K562 (cell line): ENCODE measurements around the gene ZSWIM6. TPM values are rescaled to one million over a fixed set of nuclear protein-coding genes. Genes with fewer than 3 reads are reported as not detected.

Experiments used
- ATAC-seq: fragments of 200-7000 bp; cut with Tn5 transposase; 3 replicates; pipeline ENCODE4 v1.9.1; 2020; ENCODE audit warnings: moderate library complexity
- BruUV-seq: library from RNA; stranded (reverse); fragments of 400-500 nt; replicated peaks from 2 replicates; lab custom pipeline; 2021; lab: Mats Ljungman, UMichigan
- CTCF ChIA-PET: fragments of 300-600 bp; formaldehyde crosslinking; extraction: SDS; loops from one replicate; lab custom pipeline; 2021; ENCODE audit warnings: low intra/inter-chr PET ratio; lab: Yijun Ruan, JAX
- POLR2A ChIA-PET: fragments of 300-600, 350-650 bp; sonication (Branson Sonifier 250); formaldehyde crosslinking; extraction: SDS; loops from one replicate; lab custom pipeline; 2021; ENCODE audit warnings: antibody characterized with exemption, inconsistent platforms; lab: Yijun Ruan, JAX
- DNase-seq, 4 experiments: peaks; one replicate each; pipeline versions ENCODE4 v3.0.0 to v3.0.0-alpha.2; 2011 to 2018; ENCODE audit warnings: low spot score in 3 of 4, mixed read lengths in 3 of 4; ENCODE audit errors: extremely low read depth in 1 of 4
- FAIRE-seq: peaks from 2 replicates; lab custom pipeline; 2011; peaks lifted over from hg19 to GRCh38; lab: Jason Lieb, UNC
- H2AFZ ChIP-seq: 2 replicates; pipeline ENCODE4 v1.6.0; 2011; ENCODE audit warnings: low read depth, low read length, control low read depth, inconsistent platforms
- H3K27ac ChIP-seq: fragments of 200-600 bp; 3 replicates; pipeline ENCODE4 v1.8.0; 2011; ENCODE audit warnings: low read depth, mild to moderate bottlenecking, control low read depth, inconsistent platforms, low read length, moderate library complexity, mixed read lengths; ENCODE audit errors: extremely low read depth
- H3K27me3 ChIP-seq, 2 experiments: fragments of 300-600 bp in 1 of 2; 2 replicates in 1 of 2; 3 replicates in 1 of 2; pipeline versions ENCODE4 v1.6.0 to v1.8.0; 2011; ENCODE audit warnings: inconsistent platforms in 2 of 2, low read length in 2 of 2, mild to moderate bottlenecking in 1 of 2, mixed read lengths in 1 of 2, moderate library complexity in 1 of 2; ENCODE audit not compliant: control insufficient read depth in 2 of 2, insufficient read depth in 2 of 2
- H3K36me3 ChIP-seq: fragments of 300-600 bp; 3 replicates; pipeline ENCODE4 v1.8.0; 2011; ENCODE audit warnings: mild to moderate bottlenecking, low read length, inconsistent platforms; ENCODE audit not compliant: control insufficient read depth, insufficient read depth
- H3K4me1 ChIP-seq, 2 experiments: fragments of 200-600 bp in 1 of 2; replicated peaks in 1 of 2; 2 replicates in 1 of 2; 3 replicates in 1 of 2; pipeline versions ENCODE4 v1.5.1 to v1.8.0; 2011; ENCODE audit warnings: inconsistent platforms in 2 of 2, low read length in 2 of 2, mild to moderate bottlenecking in 1 of 2, mixed read lengths in 1 of 2, moderate library complexity in 1 of 2; ENCODE audit not compliant: control insufficient read depth in 2 of 2, insufficient read depth in 2 of 2
- H3K4me2 ChIP-seq: 2 replicates; pipeline ENCODE4 v1.6.1; 2011; ENCODE audit warnings: low read length, control low read depth, inconsistent platforms, mixed read lengths; ENCODE audit not compliant: insufficient read depth
- H3K4me3 ChIP-seq: fragments of 200-600 bp; sonication (generic), shearing (Covaris generic); 2 replicates; pipeline ENCODE4 v1.5.1; 2016; ENCODE audit warnings: control low read depth, inconsistent platforms
- H3K79me2 ChIP-seq: fragments of 200-600 bp; 3 replicates; pipeline ENCODE4 v1.8.0; 2011; ENCODE audit warnings: low read length, inconsistent platforms; ENCODE audit not compliant: control insufficient read depth, insufficient read depth
- H3K9ac ChIP-seq, 2 experiments: 2 replicates each; pipeline versions ENCODE4 v1.6.0 to v1.6.1; 2011; ENCODE audit warnings: low read depth in 2 of 2, low read length in 2 of 2, control low read depth in 1 of 2, inconsistent platforms in 1 of 2, mild to moderate bottlenecking in 1 of 2, mixed read lengths in 1 of 2; ENCODE audit not compliant: insufficient read depth in 1 of 2
- H3K9me1 ChIP-seq: one replicate; pipeline ENCODE4 v1.6.0; 2011; ENCODE audit warnings: inconsistent platforms, mild to moderate bottlenecking, low read length, moderate library complexity; ENCODE audit not compliant: control insufficient read depth, insufficient read depth
- H3K9me3 ChIP-seq: replicated peaks from 2 replicates; pipeline ENCODE4 v1.5.1; 2011; ENCODE audit warnings: low read depth, low read length, inconsistent platforms; ENCODE audit not compliant: control insufficient read depth, insufficient read depth
- H4K20me1 ChIP-seq: replicated peaks from 2 replicates; pipeline ENCODE4 v1.6.1; 2011; ENCODE audit warnings: low read length, inconsistent platforms, mixed read lengths; ENCODE audit not compliant: control insufficient read depth, insufficient read depth
- ADNP ChIP-seq: fragments of 200-800 bp; sonication (Bioruptor generic); IDR thresholded peaks from 2 replicates; pipeline ENCODE4 v1.6.1; 2016; ENCODE audit warnings: missing genetic modification characterization, missing compliant biosample characterization
- ATF3 ChIP-seq, 2 experiments: fragments of 450-650 bp in 1 of 2; sonication (generic) in 1 of 2; formaldehyde crosslinking in 1 of 2; IDR thresholded peaks in 1 of 2; conservative IDR thresholded peaks in 1 of 2; 2 replicates each; pipeline versions ENCODE4 v1.6.1 to v1.8.1; 2016 to 2023; ENCODE audit warnings: mild to moderate bottlenecking in 2 of 2, moderate library complexity in 2 of 2, inconsistent platforms in 1 of 2, missing genetic modification reagents in 1 of 2
- CBX8 ChIP-seq: fragments of 200-600 bp; sonication (generic); IDR thresholded peaks from 2 replicates; pipeline ENCODE4 v1.6.1; 2012; ENCODE audit warnings: borderline replicate concordance, mixed run types, low read depth, mild to moderate bottlenecking, moderate library complexity, mixed read lengths, low read length, control low read depth, inconsistent platforms; ENCODE audit not compliant: poor library complexity, severe bottlenecking; ENCODE audit errors: extremely low read depth
- LCOR ChIP-seq: sonication (generic); formaldehyde crosslinking; IDR thresholded peaks from 2 replicates; pipeline ENCODE4 v1.8.0; 2022; ENCODE audit warnings: mild to moderate bottlenecking, missing genetic modification reagents
- POLR3G ChIP-seq: IDR thresholded peaks from 2 replicates; pipeline ENCODE4 v1.6.1; 2011; ENCODE audit not compliant: insufficient read length, insufficient replicate concordance; ENCODE audit errors: extremely low read depth
- SRSF1 ChIP-seq: fragments of 200-400 bp; formaldehyde crosslinking; IDR thresholded peaks from 2 replicates; pipeline ENCODE4 v1.6.1; 2017; ENCODE audit warnings: mild to moderate bottlenecking, low read depth, low read length, moderate library complexity
- TAF15 ChIP-seq: fragments of 200-400 bp; formaldehyde crosslinking; IDR thresholded peaks from 2 replicates; pipeline ENCODE4 v1.6.1; 2017; ENCODE audit warnings: mild to moderate bottlenecking, low read depth, low read length, moderate library complexity
- XRCC4 ChIP-seq: IDR thresholded peaks from one replicate; pipeline ENCODE4 v1.6.1; 2011; ENCODE audit not compliant: insufficient read depth, insufficient read length; ENCODE audit errors: extremely low read depth
- ZNF165 ChIP-seq: fragments of 250-450 bp; sonication (Bioruptor Pico); IDR thresholded peaks from 2 replicates; pipeline ENCODE4 v1.4.0; 2020; ENCODE audit warnings: borderline replicate concordance
- ZNF699 ChIP-seq: fragments of 250-450 bp; sonication (Bioruptor Pico); IDR thresholded peaks from 2 replicates; pipeline ENCODE4 v1.8.0; 2021; ENCODE audit warnings: mild to moderate bottlenecking, moderate library complexity; ENCODE audit not compliant: insufficient replicate concordance
- ZNF717 ChIP-seq: fragments of 250-450 bp; sonication (Bioruptor Pico); IDR thresholded peaks from 2 replicates; pipeline ENCODE4 v1.5.0; 2021
- in situ Hi-C: fragments of 300-500 bp; cut with MboI; formaldehyde crosslinking; loops from 4 replicates; pipeline ENCODE4 v1.15.0; 2018; ENCODE audit warnings: inconsistent platforms, mixed read lengths
- intact Hi-C: fragments of 100-400 bp; cut with micrococcal nuclease; formaldehyde crosslinking; loops from 2 replicates; pipeline ENCODE4 v1.14.2; 2022
- polyA plus RNA-seq, 8 experiments: library from polyadenylated mRNA; depleted of rRNA in 4 of 8; stranded (reverse) in 5 of 8; unstranded in 3 of 8; fragments of >200 nt; fragmentation: Nextera tagmentation in 2 of 8; fragmentation: Illumina TruSeq in 1 of 8; extraction: Ambion mirVana in 2 of 8; extraction: Trizol in 1 of 8; gene quantifications; 2 replicates each; pipeline versions ENCODE4 v1.2.1 to v1.2.3, GENCODE V29; 2011 to 2014; ENCODE audit warnings: inconsistent platforms in 1 of 8, missing spikeins in 1 of 8
- total RNA-seq, 7 experiments: library from RNA; depleted of rRNA in 6 of 7; stranded (reverse); fragments of >200 nt in 6 of 7; fragmentation: Illumina TruSeq in 2 of 7; extraction: Trizol in 2 of 7; gene quantifications; 2 replicates each; pipeline versions ENCODE4 v1.2.1 to v1.2.3, GENCODE V29; 2011 to 2021; ENCODE audit warnings: low replicate concordance in 1 of 7

ZSWIM6 gene
- total and polyA plus RNA-seq, 9 of the 15 experiments (the other 6 are each of a cell fraction or from before 2014, with no cell fraction given): 0.81 to 3.2 (median 2.0) TPM

DNA sequence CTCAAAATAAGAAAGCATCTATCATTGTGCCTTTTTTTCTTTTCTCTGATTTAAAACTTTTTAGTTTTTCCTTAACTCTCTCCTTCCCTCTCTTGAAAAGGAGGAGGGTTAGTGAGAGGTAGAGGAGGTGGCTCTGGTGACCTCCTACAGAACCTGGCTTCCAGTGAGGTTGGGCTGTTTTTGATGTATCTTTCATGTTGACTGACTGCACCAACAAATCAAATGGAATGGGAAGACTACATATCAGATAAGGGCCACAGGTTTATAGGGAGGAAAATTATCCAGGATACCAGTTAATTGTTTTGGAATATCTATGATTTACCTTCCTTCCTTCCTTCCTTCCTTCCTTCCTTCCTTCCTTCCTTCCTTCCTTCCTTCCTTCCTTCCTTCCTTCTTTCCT, 173.2 kb downstream of the ZSWIM6 start:
- no peak overlapping the region for H3K9ac ChIP-seq

More for the DNA sequence above, 173.2 kb downstream of the ZSWIM6 start:
- ATAC-seq (no peak), FAIRE-seq (no peak), DNase-seq (no peak)
- Histone ChIP-seq H3K4me3 (no peak overlapping the region), H2AFZ (no peak overlapping the region), H3K9me1 (no peaks in the 10 kb centered on the region), H3K9me3 (no peaks in the 10 kb centered on the region), H3K4me1 (no peaks in the 10 kb centered on the region), H3K4me2 (no peak overlapping the region), H3K27me3 (peaks cover 0 to 3% of the 10 kb centered on the region in 2 experiments; a peak in 1 of 5 replicates), H4K20me1 (no peaks in the 10 kb centered on the region), H3K79me2 (no peaks in the 10 kb centered on the region), H3K27ac (no peak overlapping the region), H3K36me3 (no peaks in the 10 kb centered on the region)
- POLR2A ChIA-PET: interaction anchor here (0.7 kb wide), 1 partner anchor 90 kb away, joined by 3 read pairs; no protein-coding TSS in a partner anchor
- in situ Hi-C loops (no loop called here), intact Hi-C loops (no loop called here)
- BruUV-seq: no TSS peak
- TF ChIP-seq ATF3 (IDR thresholded peaks at IDR 0.05) (no peak), ATF3 (CRISPR knock-in tag; conservative IDR thresholded peaks at IDR 0.05) (no peak), ZNF699 (no peak), ADNP (tag) (no peak), ZNF165 (CRISPR knock-in tag) (no peak), XRCC4 (no peak), CBX8 (no peak), ZNF717 (no peak), TAF15 (no peak), LCOR (CRISPR knock-in tag) (no peak), POLR3G (no peak), SRSF1 (no peak)
- CTCF ChIA-PET: no interaction called here
